ENCODE results near the gene GIPR. TPM values are rescaled to one million over a fixed set of nuclear protein-coding genes. Genes with fewer than 3 reads are reported as not detected.

The GIPR gene
- total RNA-seq, 1 donor: not detected

GRCh38 chr19:45632468-45633196 is 35.4 kb upstream of the GIPR start:
- no peak overlapping the region for H3K4me3 ChIP-seq (ENCODE audit: low read depth, low read length)
- DNase-seq (ENCODE audit: low read depth): peak; percentile 92
- TF ChIP-seq CTCF (IDR thresholded peaks at IDR 0.05; ENCODE audit: insufficient read depth, low read depth, low read length): no peak

- H3K4me3 ChIP-seq (ENCODE audit: low read depth, low read length): no peak overlapping the region
- no peak for TF ChIP-seq CTCF (IDR thresholded peaks at IDR 0.05; ENCODE audit: insufficient read depth, low read depth, low read length)
- no peak for DNase-seq (ENCODE audit: low read depth)
These were observed 31.7 kb upstream of the GIPR start for GRCh38 chr19:45636275-45636674.

- TF ChIP-seq CTCF (IDR thresholded peaks at IDR 0.05; ENCODE audit: insufficient read depth, low read depth, low read length): no peak
- no peak overlapping the region for H3K4me3 ChIP-seq (ENCODE audit: low read depth, low read length)
- no peak for DNase-seq (ENCODE audit: low read depth)
These were observed 31.1 kb upstream of the GIPR start for GRCh38 chr19:45636902-45637301.

GRCh38 chr19:45637890-45638667 is 29.9 kb upstream of the GIPR start:
- DNase-seq (ENCODE audit: low read depth): peak; percentile 60
- TF ChIP-seq CTCF (IDR thresholded peaks at IDR 0.05; ENCODE audit: insufficient read depth, low read depth, low read length): no peak
- peak overlapping the region; percentile 70 for H3K4me3 ChIP-seq (ENCODE audit: low read depth, low read length)

- peak within 1 kb of the TSS; percentile 70 for H3K4me3 ChIP-seq (ENCODE audit: low read depth, low read length)
- TF ChIP-seq CTCF (IDR thresholded peaks at IDR 0.05; ENCODE audit: insufficient read depth, low read depth, low read length): peak; percentile 17
- peak; percentile 37 for DNase-seq (ENCODE audit: low read depth)
These were observed 28.9 kb upstream of the GIPR start, which contains the start of gene EML2 for GRCh38 chr19:45638930-45639729. TSS of gene EML2 (minus strand) at chr19:45639397. CDS start at chr19:45639376, 21 bp downstream.

GRCh38 chr19:45640849-45641273 is 27.2 kb upstream of the GIPR start:
- TF ChIP-seq CTCF (IDR thresholded peaks at IDR 0.05; ENCODE audit: insufficient read depth, low read depth, low read length): no peak
- no peak overlapping the region for H3K4me3 ChIP-seq (ENCODE audit: low read depth, low read length)
- no peak for DNase-seq (ENCODE audit: low read depth)

All from fibroblast of villous mesenchyme (primary cell).